GM10266 (cell line): Measurements from ENCODE around the gene SLC24A5.

Source experiments
- DNase-seq: peaks from one replicate; pipeline ENCODE4 v3.0.0; 2012; ENCODE audit errors: extremely low spot score
- TF ChIP-seq, protein P1 (sequence below): IDR thresholded peaks from 2 replicates; pipeline ENCODE4 v1.5.1; 2012; ENCODE audit warnings: mild to moderate bottlenecking, low read depth; ENCODE audit not compliant: control insufficient read depth, insufficient read depth; ENCODE audit errors: missing control alignments

Gene SLC24A5

DNA sequence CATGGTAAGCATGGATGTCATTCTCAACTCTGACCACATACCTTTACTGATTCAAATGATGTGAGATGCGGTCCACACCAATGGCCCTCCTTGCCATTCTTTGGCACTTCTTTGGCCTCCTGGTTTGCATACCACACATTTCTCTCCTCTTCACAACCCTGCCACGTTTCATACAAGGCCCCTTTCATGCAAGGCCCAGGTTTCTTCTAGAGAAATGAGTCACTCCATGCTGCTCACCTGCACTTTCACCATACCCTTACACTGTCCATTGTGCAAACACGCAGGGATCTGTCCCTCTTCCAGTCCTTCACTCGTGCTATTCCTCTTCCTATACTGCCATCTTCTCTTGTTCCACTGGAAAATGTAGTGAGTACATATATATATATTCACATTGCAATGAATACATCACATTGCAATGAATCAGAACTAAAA is 24.4 kb upstream of the SLC24A5 start:
- no peak for DNase-seq
- TF ChIP-seq, protein P1, sequence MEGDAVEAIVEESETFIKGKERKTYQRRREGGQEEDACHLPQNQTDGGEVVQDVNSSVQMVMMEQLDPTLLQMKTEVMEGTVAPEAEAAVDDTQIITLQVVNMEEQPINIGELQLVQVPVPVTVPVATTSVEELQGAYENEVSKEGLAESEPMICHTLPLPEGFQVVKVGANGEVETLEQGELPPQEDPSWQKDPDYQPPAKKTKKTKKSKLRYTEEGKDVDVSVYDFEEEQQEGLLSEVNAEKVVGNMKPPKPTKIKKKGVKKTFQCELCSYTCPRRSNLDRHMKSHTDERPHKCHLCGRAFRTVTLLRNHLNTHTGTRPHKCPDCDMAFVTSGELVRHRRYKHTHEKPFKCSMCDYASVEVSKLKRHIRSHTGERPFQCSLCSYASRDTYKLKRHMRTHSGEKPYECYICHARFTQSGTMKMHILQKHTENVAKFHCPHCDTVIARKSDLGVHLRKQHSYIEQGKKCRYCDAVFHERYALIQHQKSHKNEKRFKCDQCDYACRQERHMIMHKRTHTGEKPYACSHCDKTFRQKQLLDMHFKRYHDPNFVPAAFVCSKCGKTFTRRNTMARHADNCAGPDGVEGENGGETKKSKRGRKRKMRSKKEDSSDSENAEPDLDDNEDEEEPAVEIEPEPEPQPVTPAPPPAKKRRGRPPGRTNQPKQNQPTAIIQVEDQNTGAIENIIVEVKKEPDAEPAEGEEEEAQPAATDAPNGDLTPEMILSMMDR = no peak

DNA sequence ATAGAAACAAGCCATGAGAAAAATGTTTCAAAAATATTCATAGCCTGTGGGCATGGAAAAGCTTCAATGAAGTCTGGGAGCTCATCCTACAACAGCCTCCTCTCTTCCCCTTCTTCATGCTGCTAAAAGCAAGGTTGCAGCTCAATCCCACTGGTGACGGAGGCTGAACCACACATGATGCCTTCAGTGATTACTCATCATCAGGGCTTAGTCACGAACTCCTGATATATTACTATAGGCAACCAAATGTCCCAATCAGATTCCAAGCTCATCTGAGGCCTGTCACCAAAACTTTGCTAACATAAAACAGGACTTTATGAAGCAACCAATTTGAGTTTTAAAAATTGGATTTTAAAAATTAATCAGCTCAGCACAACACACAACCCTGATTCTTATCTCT is 24.0 kb upstream of the SLC24A5 start:
- DNase-seq = no peak

DNA sequence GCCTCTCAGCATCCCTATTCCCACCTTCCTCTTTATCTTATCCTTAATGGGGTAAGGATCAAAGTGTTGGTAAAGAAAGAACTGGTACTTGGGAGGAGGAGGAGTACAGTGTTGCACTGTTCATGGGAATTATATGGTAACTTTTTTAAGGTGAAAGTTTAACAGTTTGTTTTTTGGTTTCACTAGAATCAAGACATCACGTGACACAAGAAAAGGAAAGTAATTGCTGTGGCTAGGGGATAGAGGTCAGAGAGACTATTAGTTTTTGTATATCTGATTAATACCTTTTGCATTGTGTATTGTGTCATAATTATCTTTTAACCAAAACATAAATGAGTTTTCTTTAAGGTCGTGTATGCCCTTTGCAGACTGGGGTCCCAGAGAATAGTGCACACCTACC is 23.5 kb upstream of the SLC24A5 start:
- TF ChIP-seq, protein P1 = no peak
- no peak for DNase-seq

More for the DNA sequence above, 24.0 kb upstream of the SLC24A5 start:
- TF ChIP-seq, protein P1 = no peak

DNA sequence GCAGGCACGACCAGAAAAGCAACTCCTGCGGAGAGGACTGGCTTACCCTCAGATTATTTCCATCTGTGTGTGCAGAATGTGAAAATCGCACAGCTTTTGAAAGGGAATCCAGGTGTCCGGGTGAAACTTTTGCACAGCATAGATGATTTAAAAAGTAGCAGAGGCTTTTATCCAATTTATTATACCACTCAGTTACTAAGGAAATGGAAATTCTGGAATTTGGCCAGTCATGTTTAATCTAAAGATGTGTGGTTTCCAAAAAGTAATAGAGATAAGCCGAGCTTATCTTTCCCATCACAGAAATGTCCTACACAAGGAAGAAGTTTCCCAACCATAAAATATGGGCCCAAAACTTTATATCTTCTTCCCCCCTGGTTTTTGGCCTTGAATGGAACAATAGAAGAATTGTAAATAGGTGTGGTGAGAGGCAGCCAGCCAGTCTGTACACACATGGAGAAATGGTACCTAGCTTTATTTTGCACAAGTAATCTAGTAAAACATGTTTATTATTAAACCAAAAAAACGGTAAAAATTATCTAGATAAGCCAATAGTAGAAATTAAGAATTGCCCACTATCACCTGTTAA is 19.3 kb upstream of the SLC24A5 start:
- no peak for DNase-seq
- TF ChIP-seq, protein P1 = no peak

DNA sequence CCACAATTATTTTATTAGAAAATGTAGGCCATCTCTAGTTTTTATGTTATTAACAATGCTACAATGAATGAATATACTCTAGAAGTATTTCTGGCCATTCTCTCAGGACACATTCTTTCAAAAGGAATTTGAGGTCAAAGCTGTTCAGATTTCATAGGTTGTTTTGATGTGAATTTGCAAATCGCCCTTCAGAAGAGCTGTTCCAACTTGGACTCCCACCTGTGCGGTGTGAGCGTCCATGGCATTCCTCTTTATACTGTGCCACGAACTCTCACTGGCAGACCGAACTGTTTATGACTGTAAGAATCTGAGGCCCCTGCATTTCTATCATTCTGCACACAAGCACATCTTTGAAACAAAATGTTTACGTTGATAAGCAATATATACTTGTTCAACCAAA is 18.6 kb upstream of the SLC24A5 start:
- no peak for DNase-seq
- TF ChIP-seq, protein P1 = no peak

DNA sequence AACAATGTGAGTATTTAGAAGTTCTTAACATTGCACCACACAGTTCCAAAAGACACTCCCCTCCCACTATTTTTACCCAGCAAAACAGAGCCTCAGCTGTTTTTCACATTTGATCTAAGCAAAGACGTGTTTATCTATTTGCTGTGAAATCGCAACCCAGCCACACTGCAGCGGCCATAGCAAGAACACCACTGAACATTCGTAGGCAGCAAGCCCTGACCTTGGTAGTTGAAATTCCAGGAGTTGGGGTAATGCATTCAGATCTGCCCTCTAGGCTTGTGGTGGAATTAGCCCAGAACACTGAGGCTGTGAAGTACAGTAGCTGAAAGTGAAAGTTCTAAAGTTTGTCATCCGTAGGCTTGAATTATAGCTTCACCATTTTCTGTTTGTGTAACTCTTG is 17.1 kb upstream of the SLC24A5 start:
- TF ChIP-seq, protein P1 = no peak
- DNase-seq = no peak

DNA sequence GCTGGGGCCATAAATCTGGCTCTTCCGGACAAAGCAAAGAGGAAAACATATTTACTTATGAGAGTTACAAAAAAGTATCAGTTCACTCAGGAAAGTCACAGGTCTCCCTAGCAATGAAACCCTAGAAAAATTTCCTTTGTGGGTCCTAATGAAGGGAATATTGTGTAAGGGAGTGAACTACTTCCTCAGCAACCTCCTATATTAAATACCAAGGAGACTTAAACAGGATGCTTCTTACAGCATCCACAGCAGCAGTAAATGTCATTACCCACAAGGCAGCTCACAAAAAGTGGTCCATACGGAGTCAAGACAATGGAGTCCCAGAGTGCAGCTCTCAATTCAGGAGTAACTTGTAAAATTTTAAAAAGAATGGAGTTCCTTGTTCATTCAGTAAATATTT is 14.9 kb upstream of the SLC24A5 start:
- no peak for DNase-seq
- TF ChIP-seq, protein P1 = no peak
